ENCODE data around the gene UTS2R.
"Not testable (repeated sequence)": the region's sequence is repeated elsewhere in the genome, so short reads cannot be mapped to it uniquely, and the experiment has no call there.

Gene UTS2R

GRCh38 chr17:82355770-82356427, 15.7 kb upstream of the UTS2R start:
- DNase-seq: no peak

- no peak for DNase-seq
These were observed 14.7 kb upstream of the UTS2R start for GRCh38 chr17:82356845-82357355.

- DNase-seq: no peak
These were observed 14.2 kb upstream of the UTS2R start for GRCh38 chr17:82357394-82357793.

- DNase-seq: no peak
These were observed 12.9 kb upstream of the UTS2R start, which contains the start of gene TEX19 for GRCh38 chr17:82358465-82359350. TSS of gene TEX19 (plus strand) at chr17:82359247. CDS start at chr17:82362151, 2,904 bp downstream.

- DNase-seq: not testable (repeated sequence)
These were observed 12.0 kb upstream of the UTS2R start for GRCh38 chr17:82359451-82360074.

- DNase-seq: no peak
These were observed 9.5 kb upstream of the UTS2R start for GRCh38 chr17:82361885-82362633.

- no peak for DNase-seq
These were observed 5.8 kb upstream of the UTS2R start for GRCh38 chr17:82365606-82366295.

GRCh38 chr17:82366749-82367148, 4.8 kb upstream of the UTS2R start:
- DNase-seq: no peak

- DNase-seq: no peak
These were observed 3.6 kb upstream of the UTS2R start for GRCh38 chr17:82367724-82368524.

- DNase-seq: no peak
These were observed 2.4 kb upstream of the UTS2R start for GRCh38 chr17:82369211-82369610.

- DNase-seq: no peak
These were observed 863 bp upstream of the UTS2R start for GRCh38 chr17:82370471-82371332.

- DNase-seq: no peak
These were observed 895 bp downstream of the UTS2R start for GRCh38 chr17:82372249-82373071.

- not testable (repeated sequence) for DNase-seq
These were observed 1.5 kb downstream of the UTS2R start for GRCh38 chr17:82373072-82373452.

- no peak for DNase-seq
These were observed 2.4 kb downstream of the UTS2R start for GRCh38 chr17:82373731-82374625.

GRCh38 chr17:82374626-82375331, 3.2 kb downstream of the UTS2R start:
- DNase-seq: no peak

- DNase-seq: no peak
These were observed 3.9 kb downstream of the UTS2R start for GRCh38 chr17:82375359-82376041.

Measured in SIG-M5 (cell line).